HG02970 (cell line): ENCODE data around the gene SIPA1L3.
"Not testable (repeated sequence)": the region's sequence is repeated elsewhere in the genome, so short reads cannot be mapped to it uniquely, and the experiment has no call there.

Experiments
- ATAC-seq: cut with Tn5 transposase; IDR thresholded peaks from one replicate; pipeline ENCODE4 v1.9.1; 2021; ENCODE audit warnings: mild to moderate bottlenecking, moderate library complexity, moderate number of reproducible peaks; ENCODE audit not compliant: unreplicated experiment, low FRiP score

Gene SIPA1L3

GRCh38 chr19:38223119-38223523 lies 316.1 kb downstream of the SIPA1L3 start:
- ATAC-seq = no peak

- no peak for ATAC-seq
Measured at GRCh38 chr19:38223617-38224013, 316.6 kb downstream of the SIPA1L3 start.

GRCh38 chr19:38224014-38224862 lies 317.2 kb downstream of the SIPA1L3 start, which contains the start of gene DPF1:
DPF1 (minus strand) TSS chr19:38224222; CDS start chr19:38224142, 80 bp downstream.
- no peak for ATAC-seq

GRCh38 chr19:38224863-38225218 lies 317.8 kb downstream of the SIPA1L3 start:
- not testable (repeated sequence) for ATAC-seq

GRCh38 chr19:38227287-38228004 lies 320.4 kb downstream of the SIPA1L3 start:
- no peak for ATAC-seq

- no peak for ATAC-seq
Measured at GRCh38 chr19:38228005-38228377, 321.0 kb downstream of the SIPA1L3 start.

- no peak for ATAC-seq
Measured at GRCh38 chr19:38228491-38229439, 321.8 kb downstream of the SIPA1L3 start.

GRCh38 chr19:38229585-38230073 lies 322.6 kb downstream of the SIPA1L3 start:
- peak; percentile 65 for ATAC-seq

GRCh38 chr19:38230506-38231133 lies 323.6 kb downstream of the SIPA1L3 start:
- ATAC-seq = not testable (repeated sequence)

GRCh38 chr19:38231918-38232317 lies 324.9 kb downstream of the SIPA1L3 start:
- ATAC-seq = no peak

GRCh38 chr19:38233740-38234251 lies 326.8 kb downstream of the SIPA1L3 start:
- ATAC-seq = no peak

GRCh38 chr19:38234615-38235014 lies 327.6 kb downstream of the SIPA1L3 start:
- no peak for ATAC-seq

- no peak for ATAC-seq
Measured at GRCh38 chr19:38239816-38240215, 332.8 kb downstream of the SIPA1L3 start.

- ATAC-seq = no peak
Measured at GRCh38 chr19:38243279-38243673, 336.3 kb downstream of the SIPA1L3 start.

- no peak for ATAC-seq
Measured at GRCh38 chr19:38245826-38246498, 339.0 kb downstream of the SIPA1L3 start.

- no peak for ATAC-seq
Measured at GRCh38 chr19:38247126-38247525, 340.1 kb downstream of the SIPA1L3 start.

GRCh38 chr19:38247734-38248268 lies 340.8 kb downstream of the SIPA1L3 start:
- ATAC-seq = no peak

GRCh38 chr19:38248421-38248820 lies 341.4 kb downstream of the SIPA1L3 start:
- no peak for ATAC-seq

- no peak for ATAC-seq
Measured at GRCh38 chr19:38250428-38250820, 343.4 kb downstream of the SIPA1L3 start.
